ENCODE measurements around the gene CHCHD4. TPM values are rescaled to one million over a fixed set of nuclear protein-coding genes. Genes with fewer than 3 reads are reported as not detected.
A peak's percentile ranks its signal among the peaks of the same experiment; 100 is the strongest.

The CHCHD4 gene
- total and polyA plus RNA-seq, 2 of the 13 experiments (the other 11 are each of a cell fraction or from before 2014, with no cell fraction given): 15.8 to 24.1 TPM

- TF ChIP-seq TRIM22 (IDR thresholded peaks at IDR 0.05) (no peak), AGO2 (optimal IDR thresholded peaks at IDR 0.05; ENCODE audit: low read depth, low read length) (no peak), GATAD1 (CRISPR knock-in tag; IDR thresholded peaks at IDR 0.05) (peak; percentile 52; the same call in 1 of the 2 replicates), ZFP36 (IDR thresholded peaks at IDR 0.05; ENCODE audit: borderline replicate concordance, low read depth, low read length, partially characterized antibody) (no peak), RNF219 (CRISPR knock-in tag; IDR thresholded peaks at IDR 0.05) (no peak), ZSCAN9 (CRISPR knock-in tag; IDR thresholded peaks at IDR 0.05; ENCODE audit: borderline replicate concordance) (no peak), ETV6 (CRISPR knock-in tag; conservative IDR thresholded peaks at IDR 0.05) (no peak), MIER3 (CRISPR knock-in tag; IDR thresholded peaks at IDR 0.05; ENCODE audit: borderline replicate concordance) (no peak), ZBTB21 (CRISPR knock-in tag; IDR thresholded peaks at IDR 0.05) (no peak), EZH2 (conservative IDR thresholded peaks at IDR 0.05; ENCODE audit: low read depth, low read length) (no peak), ZBTB44 (CRISPR knock-in tag; IDR thresholded peaks at IDR 0.05) (no peak), KDM1A (CRISPR knock-in tag; IDR thresholded peaks at IDR 0.05) (no peak), NFKBIZ (CRISPR knock-in tag; IDR thresholded peaks at IDR 0.05) (peak; percentile 67; the same call in 1 of the 2 replicates), ZNF276 (CRISPR knock-in tag; IDR thresholded peaks at IDR 0.05; ENCODE audit: low read depth) (no peak), GMEB2 (CRISPR knock-in tag; IDR thresholded peaks at IDR 0.05; ENCODE audit: low read depth) (no peak), MTERF4 (CRISPR knock-in tag; IDR thresholded peaks at IDR 0.05) (peak; percentile 73; the same call in 1 of the 2 replicates), ZNF12 (CRISPR knock-in tag; IDR thresholded peaks at IDR 0.05) (0 out of 2 replicates have a peak, but pooled peaks have one; percentile 44), ZNF775 (CRISPR knock-in tag; IDR thresholded peaks at IDR 0.05; ENCODE audit: borderline replicate concordance) (0 out of 2 replicates have a peak, but pooled peaks have one; percentile 49)
Measured at GRCh38 chr3:14125193-14126016, 735 bp upstream of the CHCHD4 start (continued).
